CD14-positive monocyte (primary cell): ENCODE data around the gene PDPR. TPM values are rescaled to one million over a fixed set of nuclear protein-coding genes. Genes with fewer than 3 reads are reported as not detected.
"Not testable (repeated sequence)": the region's sequence is repeated elsewhere in the genome, so short reads cannot be mapped to it uniquely, and the experiment has no call there.

Source experiments
- DNase-seq, 3 donors: peaks; one replicate each; pipeline ENCODE4 v3.0.0-alpha.2; 2011 to 2022
- H2AFZ ChIP-seq: 2 replicates; pipeline ENCODE4 v1.6.0; 2012; ENCODE audit warnings: mild to moderate bottlenecking, low read depth, low read length, inconsistent platforms; ENCODE audit not compliant: insufficient read depth, poor library complexity, severe bottlenecking
- H3K27ac ChIP-seq, 2 donors: 1 replicate in 1 of 2; 2 replicates in 1 of 2; pipeline ENCODE4 v1.5.1; 2012 to 2013; ENCODE audit warnings: low read length in 2 of 2, control low read depth in 1 of 2, inconsistent platforms in 1 of 2, low read depth in 1 of 2, mild to moderate bottlenecking in 1 of 2
- H3K27me3 ChIP-seq, 2 donors: one replicate each; pipeline versions ENCODE4 v1.6.0 to v1.6.1; 2011 to 2013; ENCODE audit warnings: low read length in 2 of 2; ENCODE audit not compliant: control insufficient read depth in 2 of 2, insufficient read depth in 2 of 2
- H3K36me3 ChIP-seq, 2 donors: replicated peaks in 1 of 2; 1 replicate in 1 of 2; 2 replicates in 1 of 2; pipeline versions ENCODE4 v1.5.1 to v1.6.1; 2012 to 2013; ENCODE audit warnings: low read length in 2 of 2, control low read depth in 1 of 2, inconsistent platforms in 1 of 2, mild to moderate bottlenecking in 1 of 2; ENCODE audit not compliant: insufficient read depth in 2 of 2, control insufficient read depth in 1 of 2
- H3K4me1 ChIP-seq, 2 donors: 1 replicate in 1 of 2; 2 replicates in 1 of 2; pipeline versions ENCODE4 v1.5.1 to v1.6.1; 2012 to 2013; ENCODE audit warnings: low read length in 2 of 2, control low read depth in 1 of 2, inconsistent platforms in 1 of 2, mild to moderate bottlenecking in 1 of 2, moderate library complexity in 1 of 2; ENCODE audit not compliant: insufficient read depth in 2 of 2, control insufficient read depth in 1 of 2
- H3K4me2 ChIP-seq: replicated peaks from 2 replicates; pipeline ENCODE3; 2012; ENCODE audit warnings: low read length, moderate library complexity, mild to moderate bottlenecking; ENCODE audit not compliant: poor library complexity, severe bottlenecking; ENCODE audit errors: extremely low read depth
- H3K4me3 ChIP-seq, 3 experiments: fragments of 200-600 bp in 1 of 3; sonication (generic) in 1 of 3; replicated peaks in 1 of 3; 1 replicate in 2 of 3; 2 replicates in 1 of 3; pipeline ENCODE4 v1.5.1; 2011 to 2013; ENCODE audit warnings: low read length in 3 of 3, mild to moderate bottlenecking in 3 of 3, control low read depth in 2 of 3, low read depth in 2 of 3, inconsistent platforms in 1 of 3, moderate library complexity in 1 of 3
- H3K79me2 ChIP-seq: 2 replicates; pipeline ENCODE4 v1.6.0; 2012; ENCODE audit warnings: mild to moderate bottlenecking, control low read depth, inconsistent platforms, low read length, moderate library complexity; ENCODE audit not compliant: insufficient read depth
- H3K9ac ChIP-seq: 2 replicates; pipeline ENCODE4 v1.6.0; 2017; ENCODE audit warnings: low read length, mild to moderate bottlenecking; ENCODE audit not compliant: insufficient read depth, poor library complexity, severe bottlenecking
- H3K9me3 ChIP-seq, 2 donors: replicated peaks in 1 of 2; 1 replicate in 1 of 2; 2 replicates in 1 of 2; pipeline versions ENCODE4 v1.5.1 to v1.6.1; 2012 to 2013; ENCODE audit warnings: low read length in 2 of 2, control low read depth in 1 of 2; ENCODE audit not compliant: control insufficient read depth in 1 of 2, insufficient read depth in 1 of 2
- H4K20me1 ChIP-seq: 2 replicates; pipeline ENCODE4 v1.6.0; 2012; ENCODE audit warnings: mild to moderate bottlenecking, low read length, control low read depth, moderate library complexity; ENCODE audit not compliant: insufficient read depth
- H3K27ac Mint-ChIP-seq, 7 donors: one replicate each; pipeline ENCODE4 v1.8.0; 2020; ENCODE audit warnings: mild to moderate bottlenecking in 7 of 7, mixed read lengths in 7 of 7, moderate library complexity in 6 of 7, inconsistent platforms in 2 of 7
- H3K27me3 Mint-ChIP-seq, 3 donors: one replicate each; pipeline ENCODE4 v1.8.0; 2021 to 2022; ENCODE audit warnings: low read depth in 3 of 3, mild to moderate bottlenecking in 3 of 3, mixed read lengths in 3 of 3, moderate library complexity in 3 of 3, inconsistent platforms in 1 of 3
- H3K36me3 Mint-ChIP-seq, 2 donors: one replicate each; pipeline ENCODE4 v1.8.0; 2020; ENCODE audit warnings: mixed read lengths in 2 of 2, inconsistent platforms in 1 of 2, mild to moderate bottlenecking in 1 of 2
- H3K4me1 Mint-ChIP-seq: one replicate; pipeline ENCODE4 v1.8.0; 2020; ENCODE audit warnings: mild to moderate bottlenecking, mixed read lengths
- H3K4me3 Mint-ChIP-seq, 2 donors: one replicate each; pipeline ENCODE4 v1.8.0; 2020; ENCODE audit warnings: mild to moderate bottlenecking in 2 of 2, mixed read lengths in 2 of 2, moderate library complexity in 1 of 2
- H3K9me3 Mint-ChIP-seq, 7 donors: one replicate each; pipeline ENCODE4 v1.8.0; 2020 to 2022; ENCODE audit warnings: mixed read lengths in 7 of 7, mild to moderate bottlenecking in 6 of 7, moderate library complexity in 6 of 7, inconsistent platforms in 2 of 7
- WGBS: methylation state at CpG from one replicate; pipeline ENCODE4 v1.1.5; 2013; ENCODE audit warnings: missing lambda C conversion rate; ENCODE audit not compliant: insufficient coverage; 5-methylcytosine and 5-hydroxymethylcytosine counted together
- intact Hi-C, 2 donors: fragments of 100-400 bp; cut with micrococcal nuclease; formaldehyde crosslinking; loops; one replicate each; pipeline versions ENCODE4 v1.15.0 to v1.15.1; 2023
- polyA plus RNA-seq, 3 donors: library from polyadenylated mRNA; depleted of rRNA in 1 of 3; unstranded in 2 of 3; stranded (reverse) in 1 of 3; fragments of 300-500 nt in 2 of 3; fragments of >200 nt in 1 of 3; fragmentation: Illumina TruSeq in 2 of 3; gene quantifications; 1 replicate in 2 of 3; 2 replicates in 1 of 3; pipeline ENCODE4 v1.2.3, GENCODE V29; 2012 to 2021

PDPR gene
- polyA plus RNA-seq, 3 donors = 5.1 to 26.4 (median 5.7) TPM

DNA sequence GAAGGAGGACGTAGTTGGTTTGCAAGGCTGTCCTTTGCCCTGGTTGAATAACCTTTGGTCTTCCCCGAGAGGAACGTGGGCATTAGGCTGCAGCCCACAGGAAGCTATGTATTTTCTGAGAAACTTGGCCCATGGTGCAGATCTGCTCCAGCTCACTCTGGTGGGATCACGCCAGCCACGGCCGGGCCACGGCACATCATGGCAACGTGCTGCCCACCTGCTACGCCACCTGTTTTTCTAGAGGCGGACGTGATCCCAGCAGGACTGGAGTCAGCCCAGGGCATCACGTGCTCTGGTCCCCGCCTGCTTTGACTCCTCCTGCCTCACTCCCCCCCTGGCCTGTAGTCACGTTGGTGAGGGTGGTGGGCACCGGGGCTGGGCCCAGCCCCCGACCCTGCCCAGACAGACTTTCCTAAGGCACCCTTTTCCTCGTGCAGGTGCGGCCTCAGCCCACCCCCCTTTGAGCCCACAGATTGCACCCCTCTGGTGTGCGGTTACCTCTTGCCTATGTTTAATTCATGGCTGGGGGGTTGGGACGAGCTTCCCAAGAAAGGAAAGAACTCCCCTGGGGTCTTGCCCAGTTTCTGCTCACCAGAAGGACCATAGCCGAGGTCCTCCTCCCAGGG, 59.2 kb downstream of the PDPR start, which contains the start of gene CLEC18C:
Gene CLEC18C (plus strand): TSS at position 576 of the 626 bp plus-strand sequence. CDS start 492 bp downstream, outside the sequence.
- H3K9me3 Mint-ChIP-seq, H3K9ac ChIP-seq, H3K4me2 ChIP-seq, H3K27ac Mint-ChIP-seq, H3K27me3 ChIP-seq, H3K36me3 ChIP-seq, H4K20me1 ChIP-seq, H3K4me1 Mint-ChIP-seq, H3K4me1 ChIP-seq, intact Hi-C loops, H3K36me3 Mint-ChIP-seq, H3K27ac ChIP-seq, H3K9me3 ChIP-seq, H3K4me3 Mint-ChIP-seq, H3K4me3 ChIP-seq, DNase-seq, H2AFZ ChIP-seq, H3K27me3 Mint-ChIP-seq, H3K79me2 ChIP-seq: not testable (repeated sequence)
- WGBS = 83% methylated on average over 2 of the region's 21 CpGs

DNA sequence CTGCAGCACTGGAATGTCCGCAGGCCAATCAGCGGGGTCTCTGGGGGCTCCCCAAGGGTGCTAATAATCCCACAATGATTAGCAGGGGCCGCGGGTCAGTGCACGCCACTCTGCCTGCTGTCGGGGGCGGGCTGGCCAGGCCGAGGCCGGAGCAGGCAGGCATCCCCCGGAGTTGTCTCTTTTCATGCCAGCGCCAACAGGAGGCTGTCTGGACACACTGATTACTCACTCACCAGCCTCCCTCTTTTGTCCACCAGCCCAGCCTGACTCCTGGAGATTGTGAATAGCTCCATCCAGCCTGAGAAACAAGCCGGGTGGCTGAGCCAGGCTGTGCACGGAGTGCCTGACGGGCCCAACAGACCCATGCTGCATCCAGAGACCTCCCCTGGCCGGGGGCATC, 59.8 kb downstream of the PDPR start:
- H3K36me3 Mint-ChIP-seq, intact Hi-C loops, H3K9ac ChIP-seq, H3K27me3 ChIP-seq, DNase-seq, H3K4me1 Mint-ChIP-seq, H3K9me3 Mint-ChIP-seq, H3K4me2 ChIP-seq, H3K79me2 ChIP-seq, H3K4me1 ChIP-seq, H3K27me3 Mint-ChIP-seq, H4K20me1 ChIP-seq, H2AFZ ChIP-seq, H3K36me3 ChIP-seq, H3K4me3 ChIP-seq, H3K27ac ChIP-seq, H3K4me3 Mint-ChIP-seq, H3K9me3 ChIP-seq, H3K27ac Mint-ChIP-seq: not testable (repeated sequence)
- no CpG with 5 or more reads among the region's 15 CpGs for WGBS

DNA sequence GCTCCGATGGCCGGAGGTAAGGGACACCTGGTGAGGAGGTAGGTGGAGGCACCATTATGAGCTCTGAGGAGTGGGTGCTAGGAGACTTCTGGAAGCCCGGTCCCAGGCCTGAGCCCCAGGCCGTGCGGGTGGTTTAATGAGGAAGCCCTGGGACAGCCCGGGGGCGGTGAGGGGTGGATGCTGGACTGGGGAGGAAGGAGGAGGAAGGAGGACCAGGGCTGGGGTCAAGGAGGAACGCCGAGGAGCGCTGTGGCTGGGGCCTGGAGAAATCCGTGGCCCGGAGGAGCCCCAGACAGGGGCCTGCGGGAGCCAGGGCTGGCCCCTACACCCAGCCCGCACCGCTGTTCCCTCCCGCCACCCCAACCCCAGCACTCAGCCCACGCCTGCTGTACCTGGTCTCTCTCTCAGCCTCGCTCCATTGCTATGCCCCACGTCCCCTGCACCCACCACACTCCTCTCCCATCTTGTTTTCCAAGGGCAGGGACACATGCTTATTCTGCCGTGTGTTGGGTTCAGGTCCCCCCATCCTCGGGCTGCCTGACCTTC, 60.3 kb downstream of the PDPR start:
- H3K36me3 ChIP-seq, H3K9me3 ChIP-seq, H3K27me3 ChIP-seq, H3K4me2 ChIP-seq, H3K4me1 ChIP-seq, H3K27ac ChIP-seq, H2AFZ ChIP-seq, DNase-seq, H3K4me3 Mint-ChIP-seq, H3K36me3 Mint-ChIP-seq, H3K4me3 ChIP-seq, intact Hi-C loops, H3K9me3 Mint-ChIP-seq, H3K79me2 ChIP-seq, H3K27me3 Mint-ChIP-seq, H4K20me1 ChIP-seq, H3K27ac Mint-ChIP-seq, H3K4me1 Mint-ChIP-seq, H3K9ac ChIP-seq: not testable (repeated sequence)
- no CpG with 5 or more reads among the region's 21 CpGs for WGBS

DNA sequence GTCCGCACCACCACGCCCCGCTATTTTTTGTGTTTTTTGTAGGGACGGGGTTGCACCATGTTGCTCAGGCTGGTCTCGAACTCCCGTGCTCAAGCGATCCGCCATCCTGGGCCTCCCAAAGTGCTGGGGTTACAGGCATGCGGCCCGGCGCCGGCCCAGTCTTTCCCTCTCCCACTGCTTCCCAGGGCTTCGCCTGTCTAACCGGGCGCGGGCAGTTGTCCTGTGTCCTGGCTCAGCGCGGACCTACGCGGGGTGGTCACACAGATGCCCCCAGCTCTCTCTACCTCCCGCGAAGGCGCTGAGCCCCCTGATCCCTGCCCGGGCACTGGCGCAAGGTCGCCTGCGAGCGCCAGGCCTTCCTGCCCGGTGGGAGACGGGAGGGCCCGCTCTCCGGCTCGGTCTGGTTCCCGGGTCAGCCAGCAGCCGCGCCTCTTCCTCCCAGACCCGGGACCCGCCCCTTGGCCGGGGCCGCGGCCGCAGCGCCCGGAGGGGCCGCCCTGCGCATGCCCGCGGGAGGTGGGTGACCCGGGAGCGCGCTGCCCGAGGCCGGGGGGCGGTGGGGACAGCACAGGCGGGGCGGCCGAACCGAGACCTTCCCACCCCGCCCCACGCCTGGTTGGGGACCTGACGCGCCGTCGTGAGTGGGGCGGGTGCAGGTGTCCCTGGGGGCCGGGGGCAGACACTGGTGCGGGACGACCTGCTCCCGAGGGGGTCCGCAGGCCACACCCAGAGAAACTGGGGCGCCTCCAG, 73.9 kb downstream of the PDPR start:
- H4K20me1 ChIP-seq, H3K27me3 Mint-ChIP-seq, H3K36me3 ChIP-seq, H3K27ac ChIP-seq, H3K27ac Mint-ChIP-seq, H3K9ac ChIP-seq, intact Hi-C loops, H3K4me1 Mint-ChIP-seq, H3K9me3 ChIP-seq, H3K36me3 Mint-ChIP-seq, H3K4me1 ChIP-seq, H3K27me3 ChIP-seq, H3K4me2 ChIP-seq, DNase-seq, H3K79me2 ChIP-seq, H3K9me3 Mint-ChIP-seq, H3K4me3 Mint-ChIP-seq: not testable (repeated sequence)
- Histone ChIP-seq H3K4me3 (peak overlapping the region in 2 of 3 experiments; percentile 25 to 31), H2AFZ (peak overlapping the region; percentile 53)
- WGBS = no CpG with 5 or more reads among the region's 71 CpGs
